GM10266 (cell line): ENCODE results near the gene TNIK.

Experiments used
- DNase-seq: peaks from one replicate; pipeline ENCODE4 v3.0.0; 2012; ENCODE audit errors: extremely low spot score
- CTCF ChIP-seq: IDR thresholded peaks from 2 replicates; pipeline ENCODE4 v1.5.1; 2012; ENCODE audit warnings: mild to moderate bottlenecking, low read depth; ENCODE audit not compliant: control insufficient read depth, insufficient read depth; ENCODE audit errors: missing control alignments

The TNIK gene

GRCh38 chr3:171417813-171418212 lies 42.4 kb downstream of the TNIK start:
- no peak for DNase-seq
- TF ChIP-seq CTCF, result no peak

GRCh38 chr3:171417137-171417536 lies 43.1 kb downstream of the TNIK start:
- no peak for TF ChIP-seq CTCF
- DNase-seq, result no peak

GRCh38 chr3:171416666-171417065 lies 43.5 kb downstream of the TNIK start:
- TF ChIP-seq CTCF, result no peak
- no peak for DNase-seq

- DNase-seq, result no peak
- no peak for TF ChIP-seq CTCF
Measured at GRCh38 chr3:171416061-171416460, 44.1 kb downstream of the TNIK start.

GRCh38 chr3:171415070-171415469 lies 45.1 kb downstream of the TNIK start:
- no peak for TF ChIP-seq CTCF
- DNase-seq, result no peak

- no peak for TF ChIP-seq CTCF
- DNase-seq, result no peak
Measured at GRCh38 chr3:171412473-171412872, 47.7 kb downstream of the TNIK start.

- no peak for TF ChIP-seq CTCF
- DNase-seq, result no peak
Measured at GRCh38 chr3:171412054-171412453, 48.2 kb downstream of the TNIK start.

- DNase-seq, result no peak
Measured at GRCh38 chr3:171410186-171410585, 50.0 kb downstream of the TNIK start.

More at GRCh38 chr3:171410186-171410585, 50.0 kb downstream of the TNIK start:
- TF ChIP-seq CTCF, result no peak
